SK-N-SH treated with all-trans-retinoic acid at 6 μM for 48 hours (cell line): ENCODE results near the gene ANKRD23.

Experiments
- ARNTL ChIP-seq: fragments of 450-650 bp; formaldehyde crosslinking; IDR thresholded peaks from 2 replicates; pipeline ENCODE4 v1.5.0; 2020; ENCODE audit warnings: low read depth, mild to moderate bottlenecking, moderate library complexity, borderline replicate concordance
- BACH2 ChIP-seq: fragments of 250-450 bp; sonication (Bioruptor Pico); IDR thresholded peaks from 2 replicates; pipeline ENCODE4 v1.9.0; 2021; ENCODE audit warnings: mild to moderate bottlenecking, borderline replicate concordance
- GLIS3 ChIP-seq: fragments of 250-450 bp; sonication (Bioruptor Pico); IDR thresholded peaks from 2 replicates; pipeline ENCODE4 v1.5.0; 2020; ENCODE audit warnings: mild to moderate bottlenecking, moderate library complexity
- PPARA ChIP-seq: fragments of 250-450 bp; sonication (Bioruptor Pico); IDR thresholded peaks from 2 replicates; pipeline ENCODE4 v1.5.0; 2020; ENCODE audit warnings: mild to moderate bottlenecking, borderline replicate concordance
- RARB ChIP-seq: fragments of 250-450 bp; sonication (Bioruptor Pico); IDR thresholded peaks from 2 replicates; pipeline ENCODE4 v1.8.0; 2021; ENCODE audit warnings: mild to moderate bottlenecking, moderate library complexity
- TCF4 ChIP-seq: fragments of 250-450 bp; sonication (Bioruptor Pico); IDR thresholded peaks from 2 replicates; pipeline ENCODE4 v1.8.0; 2021; ENCODE audit warnings: mild to moderate bottlenecking, moderate library complexity, borderline replicate concordance
- TOX ChIP-seq: fragments of 250-450 bp; sonication (Bioruptor Pico); IDR thresholded peaks from 2 replicates; pipeline ENCODE4 v1.8.0; 2021; ENCODE audit warnings: mild to moderate bottlenecking, moderate library complexity, borderline replicate concordance
- ZFP30 ChIP-seq: fragments of 450-650 bp; formaldehyde crosslinking; IDR thresholded peaks from 2 replicates; pipeline ENCODE4 v1.5.0; 2022; ENCODE audit warnings: mild to moderate bottlenecking, moderate library complexity
- ZNF565 ChIP-seq: fragments of 450-650 bp; formaldehyde crosslinking; conservative IDR thresholded peaks from 2 replicates; pipeline ENCODE4 v1.5.0; 2020; ENCODE audit warnings: low read depth, mild to moderate bottlenecking, moderate library complexity
- ZNF70 ChIP-seq: fragments of 450-650 bp; formaldehyde crosslinking; IDR thresholded peaks from 2 replicates; pipeline ENCODE4 v1.5.0; 2020; ENCODE audit warnings: mild to moderate bottlenecking, moderate library complexity
- TF ChIP-seq, protein P1 (sequence below): fragments of 250-450 bp; sonication (Bioruptor Pico); IDR thresholded peaks from 2 replicates; pipeline ENCODE4 v1.8.0; 2021; ENCODE audit warnings: low read depth, mild to moderate bottlenecking, moderate library complexity, borderline replicate concordance
- TF ChIP-seq, protein P2 (sequence below): fragments of 250-450 bp; sonication (Bioruptor Pico); IDR thresholded peaks from 2 replicates; pipeline ENCODE4 v1.5.0; 2020; ENCODE audit warnings: mild to moderate bottlenecking, moderate library complexity
- TF ChIP-seq, protein P3 (sequence below): fragments of 250-450 bp; sonication (Bioruptor Pico); IDR thresholded peaks from 2 replicates; pipeline ENCODE4 v1.8.0; 2020; ENCODE audit warnings: mild to moderate bottlenecking, moderate library complexity, borderline replicate concordance

DNA sequence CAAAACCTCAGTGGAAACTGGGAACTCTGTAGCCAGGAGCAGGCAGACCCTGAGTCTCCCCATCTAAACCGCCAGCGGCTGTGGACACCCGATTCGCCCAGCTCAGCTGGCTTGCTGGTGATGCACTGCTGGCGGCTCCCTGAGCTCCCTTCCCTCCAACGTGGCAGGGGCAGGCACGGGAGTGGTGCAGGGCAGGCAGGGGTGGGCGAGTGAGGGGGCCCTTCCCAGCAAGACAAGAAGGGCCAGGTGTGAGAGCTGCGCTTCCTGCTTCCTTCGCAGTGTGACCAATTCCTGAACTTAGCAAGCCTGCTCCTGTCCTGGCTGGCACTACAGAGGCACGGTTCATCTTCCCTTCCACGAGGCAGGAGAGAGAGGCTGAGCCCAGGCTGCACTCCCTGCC is 38.4 kb upstream of the ANKRD23 start:
- TF ChIP-seq, protein P1, sequence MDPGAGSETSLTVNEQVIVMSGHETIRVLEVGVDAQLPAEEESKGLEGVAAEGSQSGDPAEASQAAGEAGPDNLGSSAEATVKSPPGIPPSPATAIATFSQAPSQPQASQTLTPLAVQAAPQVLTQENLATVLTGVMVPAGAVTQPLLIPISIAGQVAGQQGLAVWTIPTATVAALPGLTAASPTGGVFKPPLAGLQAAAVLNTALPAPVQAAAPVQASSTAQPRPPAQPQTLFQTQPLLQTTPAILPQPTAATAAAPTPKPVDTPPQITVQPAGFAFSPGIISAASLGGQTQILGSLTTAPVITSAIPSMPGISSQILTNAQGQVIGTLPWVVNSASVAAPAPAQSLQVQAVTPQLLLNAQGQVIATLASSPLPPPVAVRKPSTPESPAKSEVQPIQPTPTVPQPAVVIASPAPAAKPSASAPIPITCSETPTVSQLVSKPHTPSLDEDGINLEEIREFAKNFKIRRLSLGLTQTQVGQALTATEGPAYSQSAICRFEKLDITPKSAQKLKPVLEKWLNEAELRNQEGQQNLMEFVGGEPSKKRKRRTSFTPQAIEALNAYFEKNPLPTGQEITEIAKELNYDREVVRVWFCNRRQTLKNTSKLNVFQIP (CRISPR knock-in tag) = no peak
- TF ChIP-seq TCF4 (no peak), RARB (CRISPR knock-in tag) (no peak), BACH2 (no peak), PPARA (CRISPR knock-in tag) (no peak), TOX (CRISPR knock-in tag) (no peak), ZNF70 (no peak), ZNF565 (no peak), GLIS3 (CRISPR knock-in tag) (no peak), ARNTL (CRISPR knock-in tag) (no peak), ZFP30 (CRISPR knock-in tag) (no peak)
- TF ChIP-seq, protein P2, sequence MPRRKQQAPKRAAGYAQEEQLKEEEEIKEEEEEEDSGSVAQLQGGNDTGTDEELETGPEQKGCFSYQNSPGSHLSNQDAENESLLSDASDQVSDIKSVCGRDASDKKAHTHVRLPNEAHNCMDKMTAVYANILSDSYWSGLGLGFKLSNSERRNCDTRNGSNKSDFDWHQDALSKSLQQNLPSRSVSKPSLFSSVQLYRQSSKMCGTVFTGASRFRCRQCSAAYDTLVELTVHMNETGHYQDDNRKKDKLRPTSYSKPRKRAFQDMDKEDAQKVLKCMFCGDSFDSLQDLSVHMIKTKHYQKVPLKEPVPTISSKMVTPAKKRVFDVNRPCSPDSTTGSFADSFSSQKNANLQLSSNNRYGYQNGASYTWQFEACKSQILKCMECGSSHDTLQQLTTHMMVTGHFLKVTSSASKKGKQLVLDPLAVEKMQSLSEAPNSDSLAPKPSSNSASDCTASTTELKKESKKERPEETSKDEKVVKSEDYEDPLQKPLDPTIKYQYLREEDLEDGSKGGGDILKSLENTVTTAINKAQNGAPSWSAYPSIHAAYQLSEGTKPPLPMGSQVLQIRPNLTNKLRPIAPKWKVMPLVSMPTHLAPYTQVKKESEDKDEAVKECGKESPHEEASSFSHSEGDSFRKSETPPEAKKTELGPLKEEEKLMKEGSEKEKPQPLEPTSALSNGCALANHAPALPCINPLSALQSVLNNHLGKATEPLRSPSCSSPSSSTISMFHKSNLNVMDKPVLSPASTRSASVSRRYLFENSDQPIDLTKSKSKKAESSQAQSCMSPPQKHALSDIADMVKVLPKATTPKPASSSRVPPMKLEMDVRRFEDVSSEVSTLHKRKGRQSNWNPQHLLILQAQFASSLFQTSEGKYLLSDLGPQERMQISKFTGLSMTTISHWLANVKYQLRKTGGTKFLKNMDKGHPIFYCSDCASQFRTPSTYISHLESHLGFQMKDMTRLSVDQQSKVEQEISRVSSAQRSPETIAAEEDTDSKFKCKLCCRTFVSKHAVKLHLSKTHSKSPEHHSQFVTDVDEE = no peak
- TF ChIP-seq, protein P3, sequence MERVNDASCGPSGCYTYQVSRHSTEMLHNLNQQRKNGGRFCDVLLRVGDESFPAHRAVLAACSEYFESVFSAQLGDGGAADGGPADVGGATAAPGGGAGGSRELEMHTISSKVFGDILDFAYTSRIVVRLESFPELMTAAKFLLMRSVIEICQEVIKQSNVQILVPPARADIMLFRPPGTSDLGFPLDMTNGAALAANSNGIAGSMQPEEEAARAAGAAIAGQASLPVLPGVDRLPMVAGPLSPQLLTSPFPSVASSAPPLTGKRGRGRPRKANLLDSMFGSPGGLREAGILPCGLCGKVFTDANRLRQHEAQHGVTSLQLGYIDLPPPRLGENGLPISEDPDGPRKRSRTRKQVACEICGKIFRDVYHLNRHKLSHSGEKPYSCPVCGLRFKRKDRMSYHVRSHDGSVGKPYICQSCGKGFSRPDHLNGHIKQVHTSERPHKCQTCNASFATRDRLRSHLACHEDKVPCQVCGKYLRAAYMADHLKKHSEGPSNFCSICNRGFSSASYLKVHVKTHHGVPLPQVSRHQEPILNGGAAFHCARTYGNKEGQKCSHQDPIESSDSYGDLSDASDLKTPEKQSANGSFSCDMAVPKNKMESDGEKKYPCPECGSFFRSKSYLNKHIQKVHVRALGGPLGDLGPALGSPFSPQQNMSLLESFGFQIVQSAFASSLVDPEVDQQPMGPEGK = no peak
